Ramos (cell line): ENCODE data around the gene SHISAL1.

ENCODE experiments used
- in situ Hi-C: fragments of 300-500 bp; cut with MboI; formaldehyde crosslinking; loops from one replicate; pipeline ENCODE4 v1.14.3; 2022; ENCODE audit warnings: low sequenced_read_pairs; ENCODE audit not compliant: unreplicated experiment

The SHISAL1 gene

GRCh38 chr22:44266796-44267760 is 45.7 kb downstream of the SHISAL1 start:
- in situ Hi-C loops, result no loop called here

- in situ Hi-C loops, result no loop called here
Measured at GRCh38 chr22:44263547-44263946, 49.2 kb downstream of the SHISAL1 start.

GRCh38 chr22:44261861-44262595 is 50.7 kb downstream of the SHISAL1 start:
- in situ Hi-C loops, result no loop called here

- in situ Hi-C loops, result no loop called here
Measured at GRCh38 chr22:44261164-44261860, 51.4 kb downstream of the SHISAL1 start.

- in situ Hi-C loops, result no loop called here
Measured at GRCh38 chr22:44260216-44261035, 52.3 kb downstream of the SHISAL1 start.

GRCh38 chr22:44259366-44260215 is 53.2 kb downstream of the SHISAL1 start:
- in situ Hi-C loops, result no loop called here

- in situ Hi-C loops, result no loop called here
Measured at GRCh38 chr22:44256556-44257485, 55.9 kb downstream of the SHISAL1 start.

GRCh38 chr22:44256085-44256484 is 56.7 kb downstream of the SHISAL1 start:
- in situ Hi-C loops, result no loop called here

- in situ Hi-C loops, result no loop called here
Measured at GRCh38 chr22:44254811-44255210, 57.9 kb downstream of the SHISAL1 start.

- in situ Hi-C loops, result no loop called here
Measured at GRCh38 chr22:44249376-44250147, 63.2 kb downstream of the SHISAL1 start.

- in situ Hi-C loops, result no loop called here
Measured at GRCh38 chr22:44248926-44249325, 63.8 kb downstream of the SHISAL1 start.

- in situ Hi-C loops, result no loop called here
Measured at GRCh38 chr22:44247923-44248892, 64.5 kb downstream of the SHISAL1 start.

GRCh38 chr22:44247346-44247745 is 65.4 kb downstream of the SHISAL1 start:
- in situ Hi-C loops, result no loop called here

GRCh38 chr22:44246615-44247326 is 66.0 kb downstream of the SHISAL1 start:
- in situ Hi-C loops, result no loop called here

- in situ Hi-C loops, result no loop called here
Measured at GRCh38 chr22:44245867-44246266, 66.9 kb downstream of the SHISAL1 start.
